Upper lobe of right lung (tissue), 1 donor: Measurements from ENCODE around the gene R3HDM4. TPM values are rescaled to one million over a fixed set of nuclear protein-coding genes. Genes with fewer than 3 reads are reported as not detected.
"Not testable (repeated sequence)": the region's sequence is repeated elsewhere in the genome, so short reads cannot be mapped to it uniquely, and the experiment has no call there.

Source experiments
- ATAC-seq: fragments of 200-7000 bp; cut with Tn5 transposase; one replicate; pipeline ENCODE4 v1.9.1; 2020; ENCODE audit warnings: mild to moderate bottlenecking, moderate library complexity
- DNase-seq: peaks from one replicate; pipeline ENCODE4 v3.0.0-alpha.2; 2020
- H3K27ac ChIP-seq: fragments of 200-600 bp; one replicate; pipeline ENCODE4 v1.8.0; 2022
- H3K27me3 ChIP-seq: fragments of 200-600 bp; one replicate; pipeline ENCODE4 v1.8.0; 2022; ENCODE audit warnings: mild to moderate bottlenecking
- H3K36me3 ChIP-seq: fragments of 200-600 bp; one replicate; pipeline ENCODE4 v1.8.0; 2022
- H3K4me1 ChIP-seq: fragments of 200-600 bp; one replicate; pipeline ENCODE4 v1.8.0; 2022
- H3K4me3 ChIP-seq: fragments of 200-600 bp; one replicate; pipeline ENCODE4 v1.8.0; 2022; ENCODE audit warnings: mild to moderate bottlenecking
- H3K9me3 ChIP-seq: fragments of 200-600 bp; one replicate; pipeline ENCODE4 v1.8.0; 2022
- intact Hi-C: fragments of 100-400 bp; cut with DNase I; formaldehyde crosslinking; loops from one replicate; pipeline ENCODE4 v1.11.0; 2022
- total RNA-seq: library from RNA; stranded (reverse); fragmentation: NEBNext Ultra II Directional; extraction: Animal tissue kit (Norgen Biotek cat#: 25700); gene quantifications from one replicate; pipeline ENCODE4 v1.2.1, GENCODE V29; 2021
- TF ChIP-seq, protein P1 (sequence below): fragments of 200-600 bp; IDR thresholded peaks from one replicate; pipeline ENCODE4 v1.8.0; 2022; ENCODE audit warnings: antibody characterized with exemption
- donor health status: DM: no; HTN: yes; CAD: no; lungs with severe emphysema.

Gene R3HDM4
- total RNA-seq, 1 donor from 2014 or later, result 50.7 TPM

DNA sequence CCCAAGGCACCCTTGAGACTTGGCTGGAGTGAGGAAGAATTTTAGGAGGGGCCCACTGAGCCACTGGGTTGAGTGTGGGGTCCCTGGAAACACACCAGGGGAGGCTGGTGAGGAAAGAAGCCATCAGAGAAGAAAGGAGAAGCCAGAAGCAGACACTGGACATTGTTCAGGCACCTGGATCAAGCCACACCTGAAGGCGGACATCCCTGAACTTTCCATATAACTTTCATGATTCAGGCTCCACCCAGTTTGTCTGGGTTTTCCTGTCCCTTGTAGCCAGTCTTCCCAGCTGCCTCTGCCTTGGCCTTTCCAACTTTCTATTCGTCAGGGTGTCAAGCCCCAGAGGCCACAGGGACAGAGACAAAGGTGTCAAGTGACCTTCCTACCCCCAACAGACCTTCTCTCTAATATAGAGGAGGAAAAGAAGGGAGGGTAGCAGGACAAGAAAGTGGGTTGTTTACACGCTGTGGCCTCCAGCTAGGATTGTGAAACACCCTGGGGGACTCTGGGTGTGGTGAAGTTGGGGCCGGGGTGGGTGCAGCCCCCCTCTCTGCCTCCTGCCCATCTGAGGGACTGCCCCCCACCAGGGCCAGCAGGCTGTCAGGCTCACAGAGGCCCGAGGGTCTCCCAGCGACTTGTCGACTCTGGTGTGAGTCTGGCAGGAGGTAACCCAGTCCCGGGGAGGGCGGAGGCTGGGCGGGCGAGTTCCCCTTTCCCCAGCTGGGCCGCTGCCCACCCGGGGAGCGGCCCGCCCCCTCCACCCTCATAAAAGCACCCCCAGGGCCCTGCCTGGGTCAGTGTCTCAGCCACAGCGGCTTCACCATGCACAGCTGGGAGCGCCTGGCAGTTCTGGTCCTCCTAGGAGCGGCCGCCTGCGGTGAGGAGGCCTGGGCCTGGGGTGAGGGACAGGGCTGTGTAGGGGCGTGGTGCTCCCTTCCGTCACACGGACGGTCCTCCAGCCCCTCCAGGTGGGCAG is 53.9 kb downstream of the R3HDM4 start, which contains the start of gene CFD:
Gene CFD, plus strand, starts transcription at position 797 of the 976 bp plus-strand sequence. Its CDS starts 26 bp downstream, at position 823.
- TF ChIP-seq, protein P1, sequence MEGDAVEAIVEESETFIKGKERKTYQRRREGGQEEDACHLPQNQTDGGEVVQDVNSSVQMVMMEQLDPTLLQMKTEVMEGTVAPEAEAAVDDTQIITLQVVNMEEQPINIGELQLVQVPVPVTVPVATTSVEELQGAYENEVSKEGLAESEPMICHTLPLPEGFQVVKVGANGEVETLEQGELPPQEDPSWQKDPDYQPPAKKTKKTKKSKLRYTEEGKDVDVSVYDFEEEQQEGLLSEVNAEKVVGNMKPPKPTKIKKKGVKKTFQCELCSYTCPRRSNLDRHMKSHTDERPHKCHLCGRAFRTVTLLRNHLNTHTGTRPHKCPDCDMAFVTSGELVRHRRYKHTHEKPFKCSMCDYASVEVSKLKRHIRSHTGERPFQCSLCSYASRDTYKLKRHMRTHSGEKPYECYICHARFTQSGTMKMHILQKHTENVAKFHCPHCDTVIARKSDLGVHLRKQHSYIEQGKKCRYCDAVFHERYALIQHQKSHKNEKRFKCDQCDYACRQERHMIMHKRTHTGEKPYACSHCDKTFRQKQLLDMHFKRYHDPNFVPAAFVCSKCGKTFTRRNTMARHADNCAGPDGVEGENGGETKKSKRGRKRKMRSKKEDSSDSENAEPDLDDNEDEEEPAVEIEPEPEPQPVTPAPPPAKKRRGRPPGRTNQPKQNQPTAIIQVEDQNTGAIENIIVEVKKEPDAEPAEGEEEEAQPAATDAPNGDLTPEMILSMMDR, result no peak
- peak; percentile 19 for ATAC-seq
- Histone ChIP-seq H3K4me1 (peaks cover 14% of the 10 kb centered on the region), H3K27ac (peak within 1 kb of the TSS; percentile 72), H3K9me3 (no peaks in the 10 kb centered on the region), H3K4me3 (peak within 1 kb of the TSS; percentile 55), H3K27me3 (no peaks in the 10 kb centered on the region), H3K36me3 (no peaks in the 10 kb centered on the region)
- peak; percentile 82 for DNase-seq
- intact Hi-C loops, result loop anchor here (5.0 to 10.0 kb wide), 2 partner anchors 58 to 94 kb away; partner anchors contain the start of gene KISS1R

DNA sequence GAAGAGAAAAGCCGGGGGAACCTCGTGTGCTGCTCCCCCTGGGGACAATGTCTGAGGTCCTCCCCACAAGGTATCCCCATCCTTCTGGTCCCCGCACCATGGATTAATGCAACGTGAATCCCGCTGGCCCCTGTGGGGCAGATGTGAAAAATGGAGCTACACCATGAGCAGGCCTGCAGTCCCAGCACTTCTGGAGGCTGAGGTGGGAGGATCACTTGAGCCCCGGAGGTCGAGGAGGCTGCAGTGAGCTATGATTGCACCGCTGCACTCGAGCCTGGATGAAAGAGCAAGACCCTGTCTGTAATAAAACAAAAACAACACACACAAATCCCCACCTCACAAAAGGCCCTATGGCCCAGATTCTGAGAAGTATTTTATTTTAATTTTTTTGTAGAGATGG is 54.7 kb downstream of the R3HDM4 start:
- ATAC-seq, result no peak
- intact Hi-C loops, result loop anchor here (5.0 to 10.0 kb wide), 2 partner anchors 59 to 93 kb away; partner anchors contain the start of gene KISS1R
- Histone ChIP-seq H3K27ac (no peak overlapping the region), H3K27me3 (peaks cover 2% of the 10 kb centered on the region), H3K4me3 (no peak overlapping the region), H3K36me3 (no peaks in the 10 kb centered on the region), H3K4me1 (peaks cover 12% of the 10 kb centered on the region), H3K9me3 (no peaks in the 10 kb centered on the region)
- TF ChIP-seq, protein P1, result no peak
- DNase-seq, result no peak

DNA sequence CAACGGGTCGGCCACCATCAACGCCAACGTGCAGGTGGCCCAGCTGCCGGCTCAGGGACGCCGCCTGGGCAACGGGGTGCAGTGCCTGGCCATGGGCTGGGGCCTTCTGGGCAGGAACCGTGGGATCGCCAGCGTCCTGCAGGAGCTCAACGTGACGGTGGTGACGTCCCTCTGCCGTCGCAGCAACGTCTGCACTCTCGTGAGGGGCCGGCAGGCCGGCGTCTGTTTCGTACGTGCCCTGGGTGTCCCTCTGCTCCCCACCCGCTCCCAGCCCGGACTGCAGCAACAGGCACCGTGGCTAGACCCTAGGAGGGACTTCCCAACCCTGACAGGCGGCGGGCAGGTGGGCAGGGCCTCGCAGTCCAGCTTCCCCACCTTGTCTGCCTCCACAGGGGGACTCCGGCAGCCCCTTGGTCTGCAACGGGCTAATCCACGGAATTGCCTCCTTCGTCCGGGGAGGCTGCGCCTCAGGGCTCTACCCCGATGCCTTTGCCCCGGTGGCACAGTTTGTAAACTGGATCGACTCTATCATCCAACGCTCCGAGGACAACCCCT is 57.4 kb downstream of the R3HDM4 start:
- DNase-seq (peak; percentile 65), ATAC-seq (no peak)
- H3K27me3 ChIP-seq, result peaks cover 19% of the 10 kb centered on the region
- no peaks in the 10 kb centered on the region for H3K36me3 ChIP-seq
- intact Hi-C loops, result loop anchor here (5.0 to 10.0 kb wide), 2 partner anchors 62 to 91 kb away; partner anchors contain the start of gene KISS1R
- H3K9me3 ChIP-seq, result no peaks in the 10 kb centered on the region
- H3K4me3 ChIP-seq, result no peak overlapping the region
- H3K4me1 ChIP-seq, result peaks cover 17% of the 10 kb centered on the region
- TF ChIP-seq, protein P1, result no peak
- no peak overlapping the region for H3K27ac ChIP-seq

DNA sequence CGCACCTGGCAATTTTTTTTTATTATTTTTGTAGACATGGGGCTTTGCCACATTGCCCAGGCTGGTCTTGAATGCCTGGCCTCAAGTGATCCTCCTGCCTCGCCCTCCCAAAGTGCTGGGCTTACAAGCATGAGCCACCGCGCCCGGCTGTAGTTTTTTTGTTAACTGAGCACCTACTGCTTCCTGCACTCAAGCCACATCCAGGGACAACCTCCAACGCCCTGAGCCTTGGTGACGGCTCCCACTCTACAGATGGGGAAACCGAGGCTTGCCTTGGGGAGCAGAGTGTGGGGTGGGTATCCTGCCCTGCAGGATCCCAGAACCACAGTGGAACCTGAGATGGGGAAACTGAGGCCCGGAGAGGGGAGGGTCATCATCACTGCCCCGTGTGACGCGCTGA is 57.9 kb downstream of the R3HDM4 start:
- Histone ChIP-seq H3K4me3 (no peak overlapping the region), H3K27ac (no peak overlapping the region), H3K9me3 (no peaks in the 10 kb centered on the region), H3K27me3 (peaks cover 19% of the 10 kb centered on the region), H3K4me1 (peaks cover 21% of the 10 kb centered on the region), H3K36me3 (no peaks in the 10 kb centered on the region)
- DNase-seq (no peak), ATAC-seq (no peak)
- intact Hi-C loops, result loop anchor here (5.0 to 10.0 kb wide), 2 partner anchors 62 to 90 kb away; partner anchors contain the start of gene KISS1R
- TF ChIP-seq, protein P1, result no peak

DNA sequence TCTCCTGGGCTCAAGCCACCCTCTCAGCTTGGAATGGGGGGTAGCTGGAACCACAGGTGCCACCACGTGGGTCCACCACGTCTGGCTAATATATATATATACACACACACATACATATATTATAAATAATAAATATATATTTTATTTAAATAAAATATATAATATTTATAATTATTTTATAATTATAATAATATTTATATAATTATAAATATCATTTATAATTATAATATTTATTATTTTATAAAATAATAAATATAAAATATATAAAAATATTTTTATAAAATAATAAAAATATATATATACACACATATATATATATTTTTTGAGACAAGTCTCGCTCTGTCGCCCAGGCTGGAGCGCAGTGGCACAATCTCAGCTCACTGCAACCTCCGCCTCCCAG is 58.5 kb downstream of the R3HDM4 start:
- Histone ChIP-seq H3K27me3 (peaks cover 19% of the 10 kb centered on the region), H3K4me1 (peaks cover 17% of the 10 kb centered on the region), H3K4me3 (no peak overlapping the region), H3K36me3 (no peaks in the 10 kb centered on the region), H3K27ac (no peak overlapping the region), H3K9me3 (no peaks in the 10 kb centered on the region)
- no peak for ATAC-seq
- no peak for DNase-seq
- intact Hi-C loops, result loop anchor here (10.0 kb wide), 1 partner anchor 90 kb away; no protein-coding TSS in a partner anchor
- TF ChIP-seq, protein P1, result no peak

DNA sequence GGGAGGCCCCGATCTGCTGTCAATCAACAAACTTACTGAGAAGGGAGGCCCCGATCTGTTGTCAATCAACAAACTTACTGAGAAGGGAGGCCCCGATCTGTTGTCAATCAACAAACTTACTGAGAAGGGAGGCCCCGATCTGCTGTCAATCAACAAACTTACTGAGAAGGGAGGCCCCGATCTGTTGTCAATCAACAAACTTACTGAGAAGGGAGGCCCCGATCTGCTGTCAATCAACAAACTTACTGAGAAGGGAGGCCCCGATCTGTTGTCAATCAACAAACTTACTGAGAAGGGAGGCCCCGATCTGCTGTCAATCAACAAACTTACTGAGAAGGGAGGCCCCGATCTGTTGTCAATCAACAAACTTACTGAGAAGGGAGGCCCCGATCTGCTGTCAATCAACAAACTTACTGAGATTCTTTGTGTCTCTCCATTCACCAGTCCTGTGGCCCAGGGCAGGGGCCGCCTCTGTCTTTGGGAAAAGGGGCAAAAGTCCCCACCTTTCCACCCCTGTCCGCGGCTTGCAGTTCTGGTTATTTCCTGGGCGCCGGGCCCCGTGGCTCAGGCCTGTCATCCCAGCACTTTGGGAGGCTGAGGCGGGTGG is 59.3 kb downstream of the R3HDM4 start:
- ATAC-seq, H3K4me3 ChIP-seq, H3K4me1 ChIP-seq, DNase-seq, H3K36me3 ChIP-seq, H3K9me3 ChIP-seq, H3K27ac ChIP-seq: not testable (repeated sequence)
- intact Hi-C loops, result loop anchor here (10.0 kb wide), 1 partner anchor 89 kb away; no protein-coding TSS in a partner anchor
- peaks cover 19% of the 10 kb centered on the region for H3K27me3 ChIP-seq
